ENCODE data around the gene COL23A1. TPM values are rescaled to one million over a fixed set of nuclear protein-coding genes. Genes with fewer than 3 reads are reported as not detected.

Gene COL23A1
- total RNA-seq, 1 experiment from 2014 or later = not detected

- Histone ChIP-seq H3K9me3 (ENCODE audit: low read length) (no peaks in the 10 kb centered on the region), H3K4me1 (ENCODE audit: insufficient read depth, low read length) (peaks cover 9% of the 10 kb centered on the region; the same call in 1 of the 2 replicates), H3K4me3 (ENCODE audit: low read length) (no peak overlapping the region), H3F3A (ENCODE audit: low read length, unreplicated experiment) (no peaks in the 10 kb centered on the region), H3K9ac (ENCODE audit: low read length) (no peak overlapping the region), H3K9me2 (replicated peaks; ENCODE audit: low read length) (no peaks in the 10 kb centered on the region), H3K27me3 (ENCODE audit: low read length) (no peaks in the 10 kb centered on the region), H2AFZ (ENCODE audit: low read length) (no peak overlapping the region), H3K27ac (ENCODE audit: low read length) (no peak overlapping the region), H3K4me2 (ENCODE audit: low read length) (no peak overlapping the region), H4K20me1 (ENCODE audit: low read length) (no peaks in the 10 kb centered on the region), H3K79me2 (ENCODE audit: low read length) (no peaks in the 10 kb centered on the region), H3K36me3 (ENCODE audit: low read depth, low read length) (no peaks in the 10 kb centered on the region)
- no peak for TF ChIP-seq CTCF (conservative IDR thresholded peaks at IDR 0.05; ENCODE audit: low read depth, low read length)
- TF ChIP-seq EZH2phosphoT487 (IDR thresholded peaks at IDR 0.05; ENCODE audit: borderline replicate concordance, low read length) = no peak
- TF ChIP-seq EZH2 (IDR thresholded peaks at IDR 0.05; ENCODE audit: low read length, unreplicated experiment) = no peak
- ChIA-PET CTCF (no interaction called here), POLR2A (ENCODE audit: unreplicated experiment) (no interaction called here)
- ATAC-seq = peak; percentile 9
- DNase-seq = peak; percentile 57
- intact Hi-C loops (cut with micrococcal nuclease) = no loop called here
- no TSS peak for BruUV-seq (replicated peaks)
Measured at GRCh38 chr5:178237431-178238312, 352.5 kb downstream of the COL23A1 start.

- no TSS peak for BruUV-seq (replicated peaks)
- Histone ChIP-seq H3K4me2 (ENCODE audit: low read length) (no peak overlapping the region), H3K4me3 (ENCODE audit: low read length) (no peak overlapping the region), H3F3A (ENCODE audit: low read length, unreplicated experiment) (no peaks in the 10 kb centered on the region), H3K27me3 (ENCODE audit: low read length) (no peaks in the 10 kb centered on the region), H3K36me3 (ENCODE audit: low read depth, low read length) (no peaks in the 10 kb centered on the region), H3K9me3 (ENCODE audit: low read length) (no peaks in the 10 kb centered on the region), H2AFZ (ENCODE audit: low read length) (no peak overlapping the region), H3K9ac (ENCODE audit: low read length) (no peak overlapping the region), H3K27ac (ENCODE audit: low read length) (no peak overlapping the region), H3K79me2 (ENCODE audit: low read length) (peaks cover 5% of the 10 kb centered on the region), H4K20me1 (ENCODE audit: low read length) (no peaks in the 10 kb centered on the region), H3K9me2 (replicated peaks; ENCODE audit: low read length) (no peaks in the 10 kb centered on the region), H3K4me1 (ENCODE audit: insufficient read depth, low read length) (peaks cover 12% of the 10 kb centered on the region; the same call in 1 of the 2 replicates)
- ATAC-seq (no peak), DNase-seq (no peak)
- intact Hi-C loops (cut with micrococcal nuclease) = no loop called here
- ChIA-PET POLR2A (ENCODE audit: unreplicated experiment) (no interaction called here), CTCF (no interaction called here)
- TF ChIP-seq EZH2phosphoT487 (IDR thresholded peaks at IDR 0.05; ENCODE audit: borderline replicate concordance, low read length) (no peak), EZH2 (IDR thresholded peaks at IDR 0.05; ENCODE audit: low read length, unreplicated experiment) (no peak), CTCF (conservative IDR thresholded peaks at IDR 0.05; ENCODE audit: low read depth, low read length) (no peak)
Measured at GRCh38 chr5:178236679-178237078, 353.5 kb downstream of the COL23A1 start.

- no peak for TF ChIP-seq EZH2phosphoT487 (IDR thresholded peaks at IDR 0.05; ENCODE audit: borderline replicate concordance, low read length)
- no peak for TF ChIP-seq CTCF (conservative IDR thresholded peaks at IDR 0.05; ENCODE audit: low read depth, low read length)
- no peak for TF ChIP-seq EZH2 (IDR thresholded peaks at IDR 0.05; ENCODE audit: low read length, unreplicated experiment)
- no peak for ATAC-seq
- BruUV-seq (replicated peaks) = no TSS peak
- no peak overlapping the region for H2AFZ ChIP-seq (ENCODE audit: low read length)
- peaks cover 17% of the 10 kb centered on the region for H3K4me1 ChIP-seq (ENCODE audit: insufficient read depth, low read length)
- POLR2A ChIA-PET (ENCODE audit: unreplicated experiment) = no interaction called here
- H3K9me3 ChIP-seq (ENCODE audit: low read length) = no peaks in the 10 kb centered on the region
- no peaks in the 10 kb centered on the region for H3F3A ChIP-seq (ENCODE audit: low read length, unreplicated experiment)
- no peak for DNase-seq
- H3K36me3 ChIP-seq (ENCODE audit: low read depth, low read length) = no peaks in the 10 kb centered on the region
- H3K9ac ChIP-seq (ENCODE audit: low read length) = no peak overlapping the region
- peaks cover 11% of the 10 kb centered on the region for H3K79me2 ChIP-seq (ENCODE audit: low read length)
- H4K20me1 ChIP-seq (ENCODE audit: low read length) = no peaks in the 10 kb centered on the region
- H3K9me2 ChIP-seq (replicated peaks; ENCODE audit: low read length) = no peaks in the 10 kb centered on the region
- no peak overlapping the region for H3K4me3 ChIP-seq (ENCODE audit: low read length)
- no peaks in the 10 kb centered on the region for H3K27me3 ChIP-seq (ENCODE audit: low read length)
- intact Hi-C loops (cut with micrococcal nuclease) = no loop called here
- H3K27ac ChIP-seq (ENCODE audit: low read length) = no peak overlapping the region
- H3K4me2 ChIP-seq (ENCODE audit: low read length) = no peak overlapping the region
- CTCF ChIA-PET = no interaction called here
Measured at GRCh38 chr5:178236126-178236525, 354.1 kb downstream of the COL23A1 start.

All from PC-3 (cell line).